Right cardiac atrium (tissue), 5 donors: ENCODE data around the gene PEX5. TPM values are rescaled to one million over a fixed set of nuclear protein-coding genes. Genes with fewer than 3 reads are reported as not detected.

Experiments used
- ATAC-seq, 2 donors: fragments of 200-7000 bp; cut with Tn5 transposase; one replicate each; pipeline versions ENCODE4 v1.8.0 to v1.9.1; 2020; ENCODE audit warnings: moderate library complexity in 2 of 2, mild to moderate bottlenecking in 1 of 2
- DNase-seq, 3 donors: peaks; one replicate each; pipeline ENCODE4 v3.0.0-alpha.2; 2020
- H3K27ac ChIP-seq: one replicate; pipeline ENCODE4 v1.5.1; 2013; ENCODE audit warnings: mild to moderate bottlenecking, low read length, control low read depth, moderate library complexity
- H3K27me3 ChIP-seq: one replicate; pipeline ENCODE4 v1.6.1; 2013; ENCODE audit not compliant: control insufficient read depth, insufficient read depth
- H3K4me1 ChIP-seq: one replicate; pipeline ENCODE4 v1.6.1; 2013; ENCODE audit warnings: low read length; ENCODE audit not compliant: control insufficient read depth, insufficient read depth
- H3K4me3 ChIP-seq: one replicate; pipeline ENCODE4 v1.5.1; 2013; ENCODE audit warnings: low read length, control low read depth
- H3K9me3 ChIP-seq: one replicate; pipeline ENCODE4 v1.6.1; 2013; ENCODE audit warnings: low read length; ENCODE audit not compliant: control insufficient read depth
- WGBS: extraction: QIAGEN DNeasy Blood & Tissue Kit; methylation state at CpG from one replicate; pipeline ENCODE4 v1.1.7; 2013; 5-methylcytosine and 5-hydroxymethylcytosine counted together
- intact Hi-C, 4 donors: fragments of 100-400 bp; cut with DNase I; formaldehyde crosslinking; loops; one replicate each; pipeline versions ENCODE4 v1.11.0 to v1.14.0; 2022 to 2023
- long read RNA-seq, 4 donors: library from polyadenylated mRNA; unstranded; transcript quantifications; one replicate each; pipeline ENCODE4 v2.0.0, GENCODE V29; 2020 to 2021
- polyA plus RNA-seq: library from polyadenylated mRNA; stranded (reverse); fragments of 200-250 nt; gene quantifications from one replicate; pipeline ENCODE4 v1.2.3, GENCODE V29; 2013
- total RNA-seq, 4 donors: library from RNA; stranded (reverse); fragmentation: NEBNext Ultra II Directional; extraction: Animal tissue kit (Norgen Biotek cat#: 25700); gene quantifications; one replicate each; pipeline ENCODE4 v1.2.1, GENCODE V29; 2021
- donor health status: healthy with polysubstance abuse.
- donor health status: DM: no; HTN: yes; CAD: no.
- donor health status: DM: no; HTN: no; CAD: no.
- donor health status: DM: no; HTN: yes; CAD: no; lungs with severe emphysema.
- donor health status: DM: yes; HTN: yes; CAD: no.

Gene PEX5
- total RNA-seq (10 to 100 TPM; 23.5 to 35.2 (median 29.8) TPM), polyA plus RNA-seq (13.0 TPM)
- long read RNA-seq, donor 1, partial matches to known transcripts: 2 of 5 reads
- long read RNA-seq, donor 1, other reads (novel, unspliced or antisense): 1 of 5 reads
- long read RNA-seq, donor 2, partial matches to known transcripts: 2 of 12 reads
- long read RNA-seq, donor 2, other reads (novel, unspliced or antisense): 9 of 12 reads
- long read RNA-seq, donor 3, transcript PEX5-201 (15 exons, 3,252 nt): major isoform, 23 of 48 reads
- long read RNA-seq, donor 3, partial matches to known transcripts: 5 of 48 reads
- long read RNA-seq, donor 3, other reads (novel, unspliced or antisense): 18 of 48 reads
- long read RNA-seq, donor 4, partial matches to known transcripts: 1 of 6 reads
- long read RNA-seq, donor 4, other reads (novel, unspliced or antisense): 4 of 6 reads

DNA sequence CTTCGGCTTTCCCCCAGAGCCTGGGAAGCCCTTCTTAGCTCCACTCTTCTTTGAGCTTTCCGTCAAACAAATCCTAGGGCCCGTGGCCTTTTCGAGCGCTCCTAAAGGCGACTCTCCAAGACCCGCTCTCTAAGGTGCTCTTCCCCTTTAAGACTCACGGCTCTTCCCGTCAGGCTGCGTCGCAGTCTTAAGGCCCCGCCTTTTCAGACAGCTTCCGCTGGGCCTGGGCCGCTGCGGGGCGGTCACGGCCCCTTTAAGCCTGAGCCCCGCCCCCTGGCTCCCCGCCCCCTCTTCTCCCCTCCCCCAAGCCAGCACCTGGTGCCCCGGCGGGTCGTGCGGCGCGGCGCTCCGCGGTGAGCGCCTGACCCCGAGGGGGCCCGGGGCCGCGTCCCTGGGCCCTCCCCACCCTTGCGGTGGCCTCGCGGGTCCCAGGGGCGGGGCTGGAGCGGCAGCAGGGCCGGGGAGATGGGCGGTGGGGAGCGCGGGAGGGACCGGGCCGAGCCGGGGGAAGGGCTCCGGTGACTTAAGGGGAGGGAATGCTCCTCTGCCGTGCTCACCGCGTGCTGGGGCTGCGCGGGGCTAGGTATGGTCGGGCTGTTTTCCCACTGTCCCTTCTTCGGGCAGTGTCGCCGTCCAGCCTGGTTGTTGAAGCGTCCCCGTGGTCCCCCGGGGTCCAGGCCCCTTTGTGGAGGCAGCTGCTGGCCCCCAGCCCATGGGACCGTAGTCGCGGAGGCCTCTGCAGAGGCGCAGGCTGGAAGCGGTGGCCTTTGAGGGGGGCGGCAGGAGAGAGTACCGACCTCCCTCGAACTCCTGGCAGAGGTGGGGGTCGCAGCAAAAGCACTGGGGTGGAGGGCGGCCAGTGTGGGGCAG, at the start of gene PEX5:
TSS of gene PEX5 (plus strand) at position 289 of the 870 bp plus-strand sequence. CDS start 692 bp downstream, outside the sequence.
- H3K9me3 ChIP-seq: no peaks in the 10 kb centered on the region
- peak within 1 kb of the TSS; percentile 95 for H3K27ac ChIP-seq
- DNase-seq: peak; percentile 91 to 96 (median 95)
- H3K4me1 ChIP-seq: peaks cover 5% of the 10 kb centered on the region
- ATAC-seq: peak; percentile 96 to 98
- peak within 1 kb of the TSS; percentile 90 for H3K4me3 ChIP-seq
- under 1% methylated on average over 68 of the region's 68 CpGs for WGBS
- intact Hi-C loops: no loop called here
- H3K27me3 ChIP-seq: no peaks in the 10 kb centered on the region

DNA sequence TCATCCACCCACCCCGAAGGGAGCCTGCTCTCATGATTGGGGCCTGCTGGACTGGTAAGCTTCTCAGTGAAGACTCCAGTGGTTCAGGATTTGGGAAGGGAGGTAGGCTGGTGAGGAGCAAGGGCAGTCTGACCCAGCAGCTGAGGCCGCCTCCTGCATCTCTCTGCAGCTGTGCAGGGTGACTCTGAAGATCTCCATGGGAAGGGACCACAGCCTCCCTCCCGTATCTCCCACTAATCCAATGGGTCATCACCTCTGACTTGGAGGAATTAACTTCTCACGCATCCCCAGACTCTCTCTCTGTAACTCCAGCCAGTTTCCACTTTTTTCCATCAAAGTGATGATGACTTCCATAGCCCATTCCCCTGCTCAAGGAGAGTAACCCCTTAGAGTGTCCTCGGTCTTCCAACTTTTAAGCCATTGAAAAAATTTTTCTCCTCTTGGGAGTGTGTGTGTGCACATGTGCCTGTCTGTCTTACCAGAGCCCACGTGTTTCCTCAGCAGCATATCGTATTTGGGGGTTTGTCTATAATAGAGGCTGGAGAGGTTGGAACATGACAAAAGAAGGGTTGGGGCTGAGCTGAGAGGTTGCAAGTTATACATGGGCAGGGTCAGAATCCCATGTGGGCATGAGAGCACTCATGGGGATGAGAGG, 48.0 kb upstream of the PEX5 start:
- H3K4me3 ChIP-seq: no peak overlapping the region
- 87% methylated on average over 7 of the region's 7 CpGs for WGBS
- no peak for ATAC-seq
- no peaks in the 10 kb centered on the region for H3K9me3 ChIP-seq
- intact Hi-C loops: no loop called here
- H3K27me3 ChIP-seq: no peaks in the 10 kb centered on the region
- no peak overlapping the region for H3K27ac ChIP-seq
- no peaks in the 10 kb centered on the region for H3K4me1 ChIP-seq
- DNase-seq: no peak

DNA sequence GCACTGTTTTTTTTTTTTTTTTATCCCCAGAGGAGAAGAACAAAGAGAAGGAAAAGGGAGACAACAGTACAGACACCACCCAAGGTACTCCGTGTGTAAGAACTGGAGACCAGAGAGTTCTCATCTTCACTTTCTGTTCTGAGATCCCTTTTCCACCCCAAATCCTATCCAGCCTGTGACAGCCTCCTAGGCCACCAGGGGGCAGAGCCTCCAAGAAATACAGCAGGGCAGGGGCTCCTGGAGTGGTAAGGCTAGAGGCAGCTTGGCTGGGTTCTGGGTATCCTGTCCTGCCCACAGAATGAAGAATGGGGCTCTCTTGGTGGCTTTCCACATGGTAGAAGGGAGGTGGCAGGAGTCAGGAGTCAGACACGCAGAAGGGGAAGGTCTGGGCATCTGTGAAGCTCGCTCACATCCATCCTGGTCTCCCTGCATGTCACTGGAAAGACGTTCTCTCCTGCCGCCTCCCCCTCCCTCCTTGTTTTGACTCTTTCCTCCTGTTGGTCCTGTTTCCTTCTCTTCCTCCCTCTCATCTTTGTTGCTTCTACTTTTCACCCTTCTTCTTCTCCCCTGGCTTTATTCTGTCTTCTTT, 47.3 kb upstream of the PEX5 start:
- DNase-seq: peak in 1 of 3 donors; percentile 71

DNA sequence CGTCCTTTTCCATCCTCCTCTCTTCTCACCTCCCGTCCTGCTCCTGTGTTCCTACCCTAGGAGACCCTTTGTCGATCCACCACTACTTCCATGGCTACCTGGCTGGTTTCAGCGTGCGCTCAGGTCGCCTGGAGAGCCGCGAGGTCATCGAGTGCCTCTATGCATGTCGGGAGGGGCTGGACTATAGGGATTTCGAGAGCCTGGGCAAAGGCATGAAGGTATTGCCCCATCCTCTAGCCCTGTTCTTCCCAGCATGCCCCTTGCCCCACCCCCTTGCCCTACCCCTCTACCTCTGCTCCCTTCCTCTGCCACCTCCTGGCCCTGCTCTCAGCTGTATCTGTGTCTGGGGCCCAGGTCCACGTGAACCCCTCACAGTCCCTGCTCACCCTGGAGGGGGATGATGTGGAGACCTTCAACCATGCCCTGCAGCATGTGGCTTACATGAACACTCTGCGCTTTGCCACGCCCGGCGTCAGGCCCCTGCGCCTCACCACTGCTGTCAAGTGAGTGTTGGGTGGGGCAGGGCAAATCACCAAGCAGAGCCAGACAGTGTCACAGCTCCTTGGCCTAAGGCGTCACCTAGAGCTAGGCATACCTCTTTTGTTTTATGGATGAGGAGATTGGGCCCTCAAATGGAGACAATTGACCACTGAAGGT, 46.5 kb upstream of the PEX5 start:
- Histone ChIP-seq H3K9me3 (no peaks in the 10 kb centered on the region), H3K27ac (no peak overlapping the region), H3K4me3 (no peak overlapping the region), H3K27me3 (no peaks in the 10 kb centered on the region), H3K4me1 (no peaks in the 10 kb centered on the region)
- DNase-seq (peak in 1 of 3 donors; percentile 56), ATAC-seq (peak; percentile 6 to 23)
- intact Hi-C loops: no loop called here
- 93% methylated on average over 18 of the region's 18 CpGs for WGBS

More for the DNA sequence above, 47.3 kb upstream of the PEX5 start:
- intact Hi-C loops: no loop called here
- Histone ChIP-seq H3K27me3 (no peaks in the 10 kb centered on the region), H3K4me3 (no peak overlapping the region), H3K9me3 (no peaks in the 10 kb centered on the region), H3K4me1 (no peaks in the 10 kb centered on the region), H3K27ac (no peak overlapping the region)
- WGBS: 68% methylated on average over 5 of the region's 5 CpGs
- ATAC-seq: peak; percentile 30 to 41

DNA sequence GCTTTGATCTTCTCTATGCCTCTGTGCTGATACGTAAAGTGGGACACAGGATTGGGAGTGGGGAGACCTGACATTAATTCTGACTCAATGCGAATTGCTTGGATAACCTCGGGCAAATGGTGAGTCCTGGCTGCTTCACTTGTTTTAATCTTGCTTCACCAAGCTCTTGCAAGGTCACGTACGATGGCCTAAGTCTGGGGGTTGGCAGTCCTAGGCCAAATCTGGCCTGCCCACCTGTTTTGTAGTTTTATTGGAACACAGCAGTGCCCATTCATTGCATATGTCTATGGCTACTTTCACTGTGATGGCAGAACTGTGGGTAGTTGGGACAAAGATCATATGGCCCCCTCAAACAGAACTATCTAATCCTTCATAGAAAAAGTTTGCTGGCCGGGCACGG, 45.9 kb upstream of the PEX5 start:
- H3K9me3 ChIP-seq: no peaks in the 10 kb centered on the region
- H3K27ac ChIP-seq: no peak overlapping the region
- ATAC-seq (no peak), DNase-seq (no peak)
- H3K4me3 ChIP-seq: no peak overlapping the region
- H3K4me1 ChIP-seq: no peaks in the 10 kb centered on the region
- intact Hi-C loops: no loop called here
- 93% methylated on average over 7 of the region's 7 CpGs for WGBS
- H3K27me3 ChIP-seq: no peaks in the 10 kb centered on the region

DNA sequence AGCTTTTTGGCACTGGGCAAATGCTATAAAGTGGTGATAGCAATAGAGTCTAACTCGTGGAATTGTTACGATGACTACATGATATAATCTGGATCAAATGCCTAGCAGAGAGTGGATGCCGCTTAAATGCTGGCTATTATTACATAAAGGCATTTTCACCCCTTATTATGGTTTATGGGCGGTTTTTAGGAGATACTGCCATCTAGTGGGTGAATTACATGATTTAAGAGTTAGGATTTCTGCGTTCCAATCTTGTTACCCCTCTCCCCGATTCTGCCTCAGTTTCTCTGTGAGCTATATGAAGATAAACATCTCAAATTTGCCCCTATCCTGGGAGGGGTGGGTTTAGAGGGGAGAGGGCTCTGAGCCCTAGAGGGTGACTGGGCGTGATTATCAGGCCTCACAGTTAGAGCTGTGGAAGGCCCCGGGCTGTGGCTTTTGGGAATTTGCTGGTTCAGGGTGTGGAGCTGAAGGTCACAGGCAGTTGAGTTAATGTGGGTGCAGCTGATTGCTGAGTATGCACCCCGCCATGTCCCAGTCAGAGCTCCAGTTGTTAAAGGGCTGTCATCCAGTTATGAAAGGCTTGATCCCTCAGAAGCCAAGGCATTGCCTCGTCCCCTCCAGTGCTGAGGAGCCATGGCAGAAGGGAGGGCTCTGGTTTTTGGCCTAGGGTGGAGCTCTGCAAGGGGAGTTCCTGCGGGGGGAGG, 44.9 kb upstream of the PEX5 start:
- intact Hi-C loops: no loop called here
- H3K4me1 ChIP-seq: no peaks in the 10 kb centered on the region
- no peak overlapping the region for H3K4me3 ChIP-seq
- H3K9me3 ChIP-seq: no peaks in the 10 kb centered on the region
- H3K27me3 ChIP-seq: no peaks in the 10 kb centered on the region
- 44% methylated on average over 11 of the region's 11 CpGs for WGBS
- H3K27ac ChIP-seq: peak overlapping the region; percentile 9
- DNase-seq (peak in 1 of 3 donors; percentile 42), ATAC-seq (peak; percentile 49 to 51)

DNA sequence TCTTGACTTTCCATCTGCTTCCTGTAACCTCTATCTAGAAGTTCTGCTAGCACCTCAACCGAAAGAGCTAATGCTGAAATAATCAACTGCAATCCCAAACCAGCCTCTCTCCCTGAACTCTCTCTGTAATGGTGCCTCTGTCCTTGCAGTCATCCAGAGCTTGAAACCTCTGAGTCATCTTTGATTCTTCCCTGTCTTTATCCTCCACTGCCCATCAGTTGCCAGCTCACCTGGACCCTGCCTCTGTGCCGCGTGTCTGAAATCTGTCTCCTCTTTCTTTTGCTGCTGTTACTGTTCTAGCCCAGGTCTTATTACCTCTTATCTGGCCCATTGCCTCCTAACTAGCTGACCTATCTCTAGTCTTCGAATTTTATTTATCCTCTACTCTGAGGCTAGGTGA, 43.8 kb upstream of the PEX5 start:
- intact Hi-C loops: no loop called here
- H3K27me3 ChIP-seq: no peaks in the 10 kb centered on the region
- H3K9me3 ChIP-seq: no peaks in the 10 kb centered on the region
- H3K4me3 ChIP-seq: no peak overlapping the region
- no peak overlapping the region for H3K27ac ChIP-seq
- DNase-seq (no peak), ATAC-seq (no peak)
- WGBS: 85% methylated on average over 4 of the region's 4 CpGs
- H3K4me1 ChIP-seq: no peaks in the 10 kb centered on the region

DNA sequence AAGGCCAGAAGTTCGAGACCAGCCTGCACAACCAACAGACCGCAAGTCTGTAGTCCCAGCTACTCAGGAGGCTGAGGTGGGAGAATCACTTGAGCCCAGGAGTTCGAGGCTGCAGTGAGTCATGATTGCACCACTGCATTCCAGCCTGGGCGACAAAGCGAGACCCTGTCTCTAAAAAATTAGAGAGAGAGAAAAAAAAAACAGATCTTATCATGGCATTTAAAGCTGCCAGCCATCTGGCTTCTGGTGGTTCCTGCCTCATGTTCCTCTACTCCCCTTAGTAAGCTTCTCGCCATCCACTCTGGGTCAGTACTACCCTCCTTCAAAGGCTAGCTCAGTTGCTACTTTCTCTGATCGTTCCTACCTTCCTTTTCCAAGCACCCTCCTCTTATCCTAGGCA, 43.3 kb upstream of the PEX5 start:
- no peaks in the 10 kb centered on the region for H3K27me3 ChIP-seq
- DNase-seq (no peak), ATAC-seq (no peak)
- WGBS: 94% methylated on average over 7 of the region's 7 CpGs
- intact Hi-C loops: no loop called here
- no peak overlapping the region for H3K27ac ChIP-seq
- no peaks in the 10 kb centered on the region for H3K9me3 ChIP-seq
- H3K4me1 ChIP-seq: no peaks in the 10 kb centered on the region
- H3K4me3 ChIP-seq: no peak overlapping the region

DNA sequence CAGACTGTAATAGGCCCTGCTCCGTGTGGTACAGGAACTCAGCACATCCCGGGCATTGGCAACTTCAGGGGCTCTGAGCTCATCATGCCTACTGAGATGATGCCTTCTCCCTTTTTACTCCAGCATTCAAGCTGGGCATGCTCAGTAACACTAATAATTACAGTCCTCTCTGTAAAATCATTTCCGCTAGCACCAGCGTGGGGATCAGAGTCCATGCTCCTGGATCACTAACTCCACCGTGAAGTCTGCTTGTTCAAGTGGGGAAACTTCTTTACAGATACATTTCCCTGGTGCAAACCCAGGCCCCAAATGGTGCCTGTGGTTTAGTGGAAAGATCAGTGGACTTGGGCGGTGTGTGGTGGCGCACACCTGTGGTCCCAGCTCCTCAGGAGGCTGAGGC, 42.6 kb upstream of the PEX5 start:
- no peaks in the 10 kb centered on the region for H3K9me3 ChIP-seq
- H3K4me1 ChIP-seq: no peaks in the 10 kb centered on the region
- WGBS: 93% methylated on average over 7 of the region's 7 CpGs
- ATAC-seq (no peak), DNase-seq (no peak)
- no peak overlapping the region for H3K4me3 ChIP-seq
- no peaks in the 10 kb centered on the region for H3K27me3 ChIP-seq
- no peak overlapping the region for H3K27ac ChIP-seq
- intact Hi-C loops: no loop called here

DNA sequence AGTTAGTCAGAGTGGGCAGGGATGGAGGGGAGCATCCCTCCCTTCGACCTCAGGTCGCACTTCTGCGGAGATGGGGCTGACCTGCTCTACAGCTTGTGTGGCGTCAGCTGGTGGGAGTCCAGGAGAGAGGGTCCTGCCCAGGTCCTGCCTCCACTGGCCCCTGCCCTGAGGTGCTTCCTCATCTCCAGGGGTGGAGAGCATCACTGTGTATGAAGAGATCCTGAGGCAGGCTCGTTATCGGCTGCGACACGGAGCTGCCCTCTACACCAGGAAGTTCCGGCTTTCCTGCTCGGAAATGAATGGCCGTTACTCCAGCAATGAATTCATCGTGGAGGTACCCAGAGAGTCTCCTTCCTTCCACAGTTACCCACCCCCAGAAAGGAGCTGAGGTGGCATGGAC, 39.1 kb upstream of the PEX5 start:
- Histone ChIP-seq H3K27ac (no peak overlapping the region), H3K4me1 (no peaks in the 10 kb centered on the region), H3K4me3 (no peak overlapping the region), H3K27me3 (no peaks in the 10 kb centered on the region), H3K9me3 (no peaks in the 10 kb centered on the region)
- DNase-seq: no peak
- intact Hi-C loops: no loop called here
- no peak for ATAC-seq
- WGBS: 77% methylated on average over 12 of the region's 12 CpGs
